Lung microvascular endothelial cell (primary cell): Measurements from ENCODE around the gene MID1. TPM values are rescaled to one million over a fixed set of nuclear protein-coding genes. Genes with fewer than 3 reads are reported as not detected.
A peak's percentile ranks its signal among the peaks of the same experiment; 100 is the strongest.
"Not testable (repeated sequence)": the region's sequence is repeated elsewhere in the genome, so short reads cannot be mapped to it uniquely, and the experiment has no call there.

Experiments used
- DNase-seq, 2 donors: peaks; one replicate each; pipeline versions ENCODE4 v3.0.0 to v3.0.0-alpha.2; 2010; ENCODE audit warnings: low read depth in 2 of 2
- total RNA-seq: library from RNA; depleted of rRNA; stranded (reverse); fragments of >200 nt; gene quantifications from 2 replicates; pipeline ENCODE4 v1.2.1, GENCODE V29; 2014

The MID1 gene
- total RNA-seq, 1 donor from 2014 or later: 36.9 TPM

DNA sequence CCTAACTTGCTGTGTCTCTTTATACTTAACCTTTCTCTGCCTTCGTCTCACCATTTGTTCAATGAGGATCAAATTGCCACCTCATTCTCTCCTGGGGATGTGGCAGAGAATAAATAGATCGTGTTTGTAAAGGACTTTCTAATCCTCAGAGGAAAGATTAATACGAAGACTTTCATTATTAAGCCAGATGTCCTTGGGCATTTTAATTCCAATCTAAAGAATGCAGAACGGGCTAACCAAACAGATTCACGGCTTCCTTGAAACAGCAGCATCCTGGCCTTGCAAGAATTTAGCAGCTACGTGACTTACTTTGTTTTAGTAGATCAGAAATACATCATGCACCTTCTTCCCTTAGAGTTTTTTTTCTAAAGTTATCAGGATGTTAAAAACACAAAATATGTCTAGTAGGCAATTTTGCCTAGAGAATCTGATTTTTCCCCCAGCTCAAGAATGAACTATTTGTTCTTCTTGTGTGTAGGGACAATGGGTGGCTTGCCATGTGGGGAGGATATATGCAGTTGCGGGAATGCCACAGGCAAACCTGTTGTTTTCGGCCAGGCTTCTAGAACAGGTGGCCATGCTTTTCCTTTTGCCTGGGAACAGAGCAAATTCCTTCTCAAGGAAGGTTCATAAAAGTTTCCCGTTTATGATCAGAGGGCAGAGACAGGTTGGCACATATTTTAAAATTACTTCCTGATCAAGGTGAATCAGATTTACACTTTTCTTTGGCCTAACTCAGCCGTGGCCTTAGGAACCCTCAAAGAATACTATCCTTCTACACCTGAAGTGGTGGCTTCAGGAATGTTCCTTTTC is 3.0 kb downstream of the MID1 start:
- DNase-seq: no peak

GRCh38 chrX:10615931-10616774 is 4.2 kb downstream of the MID1 start:
- peak; percentile 73 to 83 for DNase-seq

GRCh38 chrX:10612215-10612614 is 8.2 kb downstream of the MID1 start:
- peak; percentile 75 to 79 for DNase-seq

DNA sequence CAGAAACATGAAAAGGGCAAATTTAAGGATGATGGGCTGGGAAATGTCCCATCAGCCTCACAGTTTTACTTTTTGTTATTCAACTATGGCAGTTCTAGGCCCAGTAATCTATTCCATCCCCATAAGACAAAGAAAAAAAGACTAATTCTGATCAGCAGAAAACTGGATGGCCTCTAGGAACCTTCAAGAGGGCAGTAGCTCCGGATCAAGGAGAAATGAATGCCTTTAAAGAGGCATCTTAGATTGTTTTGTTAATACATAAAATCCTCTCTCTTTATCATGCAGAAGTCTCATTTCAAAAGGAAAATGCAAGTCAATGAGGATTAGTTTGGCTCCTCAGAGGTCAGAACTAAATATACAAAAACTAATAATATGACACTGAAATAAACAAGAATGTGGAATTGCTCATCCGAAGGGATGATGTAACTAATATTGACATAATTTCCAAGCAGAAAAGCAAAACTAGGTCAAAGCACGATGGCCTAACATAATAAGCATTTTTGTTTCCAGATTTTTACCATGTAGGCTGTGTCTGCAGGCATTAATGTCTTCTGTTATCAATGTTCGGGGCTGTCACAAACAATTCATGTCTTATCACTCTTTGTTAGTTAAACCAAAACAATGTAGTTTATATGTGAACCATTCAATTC is 8.8 kb downstream of the MID1 start:
- peak; percentile 36 to 52 for DNase-seq

DNA sequence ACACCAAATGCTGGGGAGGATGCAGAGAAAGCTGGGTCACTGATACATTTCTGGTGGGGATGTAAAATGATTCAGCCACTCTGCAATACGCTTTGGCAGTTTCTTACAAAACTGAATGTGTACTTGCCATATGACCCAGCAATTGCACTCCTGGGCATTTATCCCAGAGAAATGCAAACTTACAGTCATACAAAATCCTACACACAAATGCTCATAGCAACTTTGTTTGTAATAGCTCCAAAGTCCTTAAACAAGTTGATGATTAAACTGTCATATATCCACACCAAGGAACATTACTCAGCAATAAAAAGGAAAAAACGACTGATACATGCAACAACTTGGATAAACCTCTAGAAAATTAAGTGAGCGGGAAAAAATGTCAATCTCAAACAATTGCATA is 12.3 kb downstream of the MID1 start:
- DNase-seq: no peak

- no peak for DNase-seq
These were observed 13.2 kb downstream of the MID1 start for GRCh38 chrX:10607233-10607632.

- DNase-seq: no peak
These were observed 16.8 kb downstream of the MID1 start for GRCh38 chrX:10603612-10604011.

DNA sequence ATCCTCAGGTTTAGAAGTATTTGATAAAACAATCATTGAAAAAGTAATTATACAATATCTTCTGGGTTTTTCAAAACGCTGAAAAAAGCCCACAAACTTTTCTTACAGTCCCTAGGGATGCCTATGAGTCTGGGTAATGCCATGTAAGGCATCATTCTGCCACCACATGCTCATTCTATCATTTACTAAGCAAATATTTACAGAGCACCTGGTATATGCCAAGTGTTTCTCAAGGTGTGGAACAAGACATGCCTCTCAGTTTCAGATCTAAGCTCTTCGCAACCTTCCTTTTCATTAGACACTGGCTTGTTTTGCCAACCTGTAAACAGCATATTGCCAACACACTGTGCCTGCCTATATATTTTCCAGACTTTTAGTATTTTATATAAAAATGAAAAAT is 17.7 kb downstream of the MID1 start:
- DNase-seq: no peak

DNA sequence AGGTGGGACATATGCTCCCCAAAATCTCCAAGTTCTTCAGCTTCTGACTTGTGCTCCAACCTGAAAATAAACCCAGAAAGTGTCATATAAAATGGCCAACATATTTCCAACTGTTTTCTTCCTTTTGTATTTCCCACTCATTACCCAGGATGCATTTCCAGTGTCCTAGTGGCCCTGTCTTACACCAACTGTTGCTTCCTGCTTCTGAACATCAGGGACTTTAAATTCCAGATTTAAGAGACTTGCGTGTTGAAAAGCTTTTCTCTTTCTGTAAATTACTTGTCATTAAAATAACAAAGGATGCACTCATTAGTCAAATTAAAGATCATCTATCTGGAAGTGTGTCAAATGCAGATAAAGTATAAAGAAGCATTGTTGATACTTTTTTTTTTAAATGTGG is 19.9 kb downstream of the MID1 start:
- DNase-seq: no peak

GRCh38 chrX:10598540-10598939 is 21.8 kb downstream of the MID1 start:
- no peak for DNase-seq

- DNase-seq: peak; percentile 65 to 66
These were observed 22.5 kb downstream of the MID1 start for GRCh38 chrX:10597871-10598270.

DNA sequence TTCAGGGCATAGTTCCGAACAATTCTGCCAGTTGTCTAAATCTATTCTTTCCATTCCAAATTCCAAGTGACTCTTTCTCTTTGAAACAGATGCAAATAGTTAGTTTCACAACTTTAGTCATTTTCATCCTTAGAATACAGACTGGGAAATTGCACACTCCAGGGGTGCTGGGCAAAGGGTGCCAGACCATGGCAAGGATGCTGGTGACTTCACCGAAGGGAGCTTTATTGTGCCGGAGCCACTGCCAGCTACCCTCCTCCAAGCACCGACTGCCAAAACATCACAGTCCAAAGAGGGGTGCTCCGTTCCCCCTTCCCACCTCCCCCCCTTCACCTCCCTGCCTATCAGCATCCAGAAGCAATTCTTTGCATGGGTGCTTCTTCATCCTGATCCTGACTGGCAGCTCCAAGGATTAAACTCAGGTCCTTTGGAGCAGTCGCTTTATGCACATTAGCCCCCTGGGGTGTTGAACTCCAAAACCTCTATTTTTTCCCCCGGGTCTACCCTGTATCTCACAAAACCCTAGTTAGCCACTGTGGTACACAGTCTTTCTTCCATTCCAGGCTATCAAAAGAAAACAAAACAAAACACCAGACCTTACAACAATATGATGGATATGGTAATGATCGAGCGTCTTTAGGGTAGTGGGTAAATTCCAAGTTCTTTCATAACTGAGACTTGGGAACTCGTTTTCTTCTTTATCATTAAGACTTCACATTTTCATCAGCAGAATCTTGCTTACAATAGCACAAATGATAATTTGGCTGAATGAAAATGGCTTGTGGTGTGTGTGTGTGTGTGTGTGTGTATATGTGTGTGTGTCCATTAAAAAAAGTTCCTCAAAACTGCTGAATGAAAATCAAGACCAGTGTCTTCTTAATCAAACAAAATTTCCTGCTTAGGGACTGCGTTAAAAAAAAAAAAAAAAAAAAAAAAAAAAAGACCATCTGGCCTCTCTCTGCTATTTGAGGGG is 28.7 kb downstream of the MID1 start:
- DNase-seq: no peak

GRCh38 chrX:10589787-10590186 is 30.6 kb downstream of the MID1 start:
- not testable (repeated sequence) for DNase-seq

- no peak for DNase-seq
These were observed 31.3 kb downstream of the MID1 start for GRCh38 chrX:10589098-10589497.

DNA sequence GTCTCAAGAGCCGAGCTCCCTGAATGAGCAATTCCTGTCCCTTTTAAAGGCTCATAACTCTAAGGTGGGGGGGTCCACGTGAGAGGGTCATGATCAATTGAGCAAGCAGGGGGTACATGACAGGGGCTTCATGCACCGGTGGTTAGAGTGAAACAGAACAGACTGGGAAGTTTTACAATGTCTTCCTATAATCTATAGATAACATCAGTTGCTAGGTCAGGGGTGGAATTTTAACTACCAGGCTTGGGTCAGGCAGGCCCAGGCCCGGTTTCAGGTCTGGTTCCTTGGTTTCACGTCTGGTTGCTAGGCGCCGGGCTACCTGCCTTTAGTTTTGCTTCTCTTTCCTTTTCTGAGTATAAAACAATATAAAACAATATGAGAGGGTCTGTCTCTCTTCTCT is 35.5 kb downstream of the MID1 start:
- DNase-seq: not testable (repeated sequence)

DNA sequence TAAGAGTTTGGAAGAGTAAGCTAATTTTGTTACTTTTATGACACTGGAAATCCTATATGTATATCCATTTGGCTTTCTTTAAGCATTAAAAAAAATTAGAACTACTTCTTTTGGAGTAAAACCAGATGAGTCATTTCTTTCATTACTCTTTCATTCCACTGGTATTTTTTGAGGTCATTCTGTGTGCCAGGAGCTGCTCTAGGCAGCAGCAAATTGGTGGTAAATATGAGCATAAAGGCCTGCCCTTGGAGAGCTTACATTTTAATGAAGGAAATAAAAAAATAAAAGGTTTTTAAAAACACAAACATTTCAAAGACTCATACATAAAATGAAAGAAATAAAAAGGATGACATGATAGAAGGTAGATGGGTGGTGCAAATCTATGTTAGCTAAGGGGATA is 37.4 kb downstream of the MID1 start:
- DNase-seq: no peak

- DNase-seq: peak in 1 of 2 donors; percentile 23
These were observed 38.1 kb downstream of the MID1 start for GRCh38 chrX:10582215-10582733.

- DNase-seq: peak; percentile 75 to 87
These were observed 41.0 kb downstream of the MID1 start for GRCh38 chrX:10579112-10580011.

GRCh38 chrX:10578527-10578926 is 41.9 kb downstream of the MID1 start:
- DNase-seq: no peak

DNA sequence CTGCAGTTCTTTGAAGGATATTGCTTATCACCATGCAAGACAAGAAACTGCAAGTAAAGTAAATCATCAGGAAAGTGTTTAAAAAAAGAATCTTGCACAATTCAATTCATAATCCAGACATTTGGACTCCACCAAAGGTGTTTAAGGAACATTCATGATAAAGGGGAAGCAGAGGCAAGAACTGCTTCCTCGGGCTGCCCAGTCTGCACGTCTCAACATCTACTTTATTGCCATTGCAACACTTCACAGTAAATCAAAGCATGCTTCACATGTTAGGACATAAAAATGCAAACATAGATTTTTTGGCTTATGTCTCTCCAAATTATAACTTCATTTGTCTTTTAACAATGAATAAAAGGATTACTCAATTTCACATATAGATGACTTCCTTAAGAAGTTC is 42.5 kb downstream of the MID1 start:
- DNase-seq: no peak
